SK-N-SH (cell line): ENCODE measurements around the gene CAST.

Experiments
- EP300 ChIP-seq, 2 experiments: IDR thresholded peaks; 2 replicates each; pipeline versions ENCODE4 v1.4.0 to v1.6.1; 2012; ENCODE audit warnings: borderline replicate concordance in 1 of 2, low read depth in 1 of 2, low read length in 1 of 2
- EZH2phosphoT487 ChIP-seq: fragments of 200-600 bp; sonication (generic); IDR thresholded peaks from 2 replicates; pipeline ENCODE4 v1.6.1; 2017; ENCODE audit warnings: low read depth, mixed run types, mild to moderate bottlenecking, antibody characterized with exemption, moderate library complexity, borderline replicate concordance
- FOSL2 ChIP-seq: IDR thresholded peaks from 2 replicates; pipeline ENCODE4 v1.4.0; 2012; ENCODE audit warnings: low read depth, mild to moderate bottlenecking, moderate library complexity, borderline replicate concordance
- GABPA ChIP-seq: IDR thresholded peaks from 2 replicates; pipeline ENCODE4 v1.4.0; 2012; ENCODE audit warnings: low read depth, mild to moderate bottlenecking
- GATA2 ChIP-seq: sonication (generic); formaldehyde crosslinking; IDR thresholded peaks from 2 replicates; pipeline ENCODE4 v1.5.0; 2020; ENCODE audit warnings: mild to moderate bottlenecking, missing genetic modification reagents
- IRF3 ChIP-seq: fragments of 150-350 bp; IDR thresholded peaks from 2 replicates; pipeline ENCODE4 v1.6.1; 2016; ENCODE audit warnings: mild to moderate bottlenecking, low read depth, low read length
- MAX ChIP-seq: IDR thresholded peaks from 2 replicates; pipeline ENCODE4 v1.4.0; 2012; ENCODE audit warnings: low read depth
- MXI1 ChIP-seq: IDR thresholded peaks from 2 replicates; pipeline ENCODE4 v1.6.1; 2012; ENCODE audit warnings: mild to moderate bottlenecking, low read depth, low read length, improper control_type of control experiment
- NRF1 ChIP-seq: IDR thresholded peaks from 2 replicates; pipeline ENCODE4 v1.6.1; 2012; ENCODE audit warnings: low read depth, mild to moderate bottlenecking, low read length
- POLR2AphosphoS5 ChIP-seq: IDR thresholded peaks from 2 replicates; pipeline ENCODE4 v1.6.1; 2012; ENCODE audit warnings: low read depth, low read length
- SIN3A ChIP-seq: IDR thresholded peaks from 2 replicates; pipeline ENCODE4 v1.6.1; 2012; ENCODE audit warnings: low read depth, mild to moderate bottlenecking, low read length, moderate library complexity, borderline replicate concordance
- YY1 ChIP-seq: IDR thresholded peaks from 2 replicates; pipeline ENCODE4 v1.4.0; 2012; ENCODE audit warnings: low read depth, mild to moderate bottlenecking
- TF ChIP-seq, protein P1 (sequence below): fragments of 200-600 bp; sonication (generic); IDR thresholded peaks from 2 replicates; pipeline ENCODE4 v1.6.1; 2017; ENCODE audit warnings: antibody characterized with exemption, mild to moderate bottlenecking, moderate library complexity

DNA sequence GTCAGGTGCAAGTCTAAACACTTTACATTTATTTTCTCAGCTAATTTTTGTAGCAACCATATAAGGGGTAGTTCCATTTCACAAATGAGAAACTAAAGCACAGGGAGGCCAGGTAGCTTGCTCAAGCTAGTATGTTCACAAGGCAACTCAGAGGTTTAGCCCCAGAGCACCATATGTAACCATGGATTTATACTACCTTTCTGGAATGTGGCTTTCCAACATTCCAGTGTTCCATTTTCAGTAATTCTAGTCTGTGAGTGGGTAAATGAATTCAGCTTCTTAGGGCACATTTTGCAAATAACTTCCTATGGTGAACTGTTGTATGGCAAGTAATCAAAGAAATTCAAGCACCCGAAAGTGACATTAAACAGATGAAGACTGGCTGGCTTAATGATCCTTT lies 25.0 kb upstream of the CAST start:
- TF ChIP-seq YY1 (no peak), EP300 (IDR thresholded peaks at IDR 0.05; ENCODE audit: borderline replicate concordance in 1 of 2, low read depth in 1 of 2, low read length in 1 of 2) (no peak), EZH2phosphoT487 (no peak), FOSL2 (no peak), GABPA (no peak), NRF1 (no peak), POLR2AphosphoS5 (no peak), MXI1 (no peak), GATA2 (CRISPR knock-in tag) (no peak), IRF3 (no peak), SIN3A (no peak), MAX (no peak)
- TF ChIP-seq, protein P1, sequence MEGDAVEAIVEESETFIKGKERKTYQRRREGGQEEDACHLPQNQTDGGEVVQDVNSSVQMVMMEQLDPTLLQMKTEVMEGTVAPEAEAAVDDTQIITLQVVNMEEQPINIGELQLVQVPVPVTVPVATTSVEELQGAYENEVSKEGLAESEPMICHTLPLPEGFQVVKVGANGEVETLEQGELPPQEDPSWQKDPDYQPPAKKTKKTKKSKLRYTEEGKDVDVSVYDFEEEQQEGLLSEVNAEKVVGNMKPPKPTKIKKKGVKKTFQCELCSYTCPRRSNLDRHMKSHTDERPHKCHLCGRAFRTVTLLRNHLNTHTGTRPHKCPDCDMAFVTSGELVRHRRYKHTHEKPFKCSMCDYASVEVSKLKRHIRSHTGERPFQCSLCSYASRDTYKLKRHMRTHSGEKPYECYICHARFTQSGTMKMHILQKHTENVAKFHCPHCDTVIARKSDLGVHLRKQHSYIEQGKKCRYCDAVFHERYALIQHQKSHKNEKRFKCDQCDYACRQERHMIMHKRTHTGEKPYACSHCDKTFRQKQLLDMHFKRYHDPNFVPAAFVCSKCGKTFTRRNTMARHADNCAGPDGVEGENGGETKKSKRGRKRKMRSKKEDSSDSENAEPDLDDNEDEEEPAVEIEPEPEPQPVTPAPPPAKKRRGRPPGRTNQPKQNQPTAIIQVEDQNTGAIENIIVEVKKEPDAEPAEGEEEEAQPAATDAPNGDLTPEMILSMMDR: no peak
